ENCODE data around the gene PFKFB2.

Gene PFKFB2

DNA sequence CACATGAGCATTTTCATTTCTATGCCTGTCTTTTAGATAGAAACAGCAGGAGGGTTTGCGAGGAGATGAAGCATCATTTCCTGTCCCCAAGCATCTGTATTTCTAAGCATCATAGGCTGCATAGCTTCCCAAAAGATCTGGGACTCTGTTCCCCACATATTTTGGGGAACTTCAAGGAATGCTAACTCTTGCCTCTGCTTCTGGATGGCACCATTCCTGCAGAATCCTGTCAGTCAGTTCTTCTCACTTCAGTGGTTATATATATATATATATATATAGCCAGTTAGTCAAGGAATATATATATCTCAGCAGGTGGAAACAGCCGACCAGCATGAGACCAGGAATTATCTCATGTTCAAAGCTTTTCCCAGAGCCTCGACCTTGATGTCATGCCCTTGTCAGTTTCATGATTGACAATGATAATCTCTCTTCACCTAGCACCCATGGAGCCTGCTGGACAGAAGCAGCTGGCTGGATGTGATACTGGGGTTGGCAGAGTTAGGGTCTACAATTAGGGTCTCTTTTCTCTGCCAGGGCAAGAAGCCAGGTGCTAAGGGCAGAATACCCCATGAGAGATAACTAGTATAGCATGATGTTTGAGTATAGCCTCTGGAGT is 2.4 kb downstream of the PFKFB2 start:
- TF ChIP-seq, protein P1, sequence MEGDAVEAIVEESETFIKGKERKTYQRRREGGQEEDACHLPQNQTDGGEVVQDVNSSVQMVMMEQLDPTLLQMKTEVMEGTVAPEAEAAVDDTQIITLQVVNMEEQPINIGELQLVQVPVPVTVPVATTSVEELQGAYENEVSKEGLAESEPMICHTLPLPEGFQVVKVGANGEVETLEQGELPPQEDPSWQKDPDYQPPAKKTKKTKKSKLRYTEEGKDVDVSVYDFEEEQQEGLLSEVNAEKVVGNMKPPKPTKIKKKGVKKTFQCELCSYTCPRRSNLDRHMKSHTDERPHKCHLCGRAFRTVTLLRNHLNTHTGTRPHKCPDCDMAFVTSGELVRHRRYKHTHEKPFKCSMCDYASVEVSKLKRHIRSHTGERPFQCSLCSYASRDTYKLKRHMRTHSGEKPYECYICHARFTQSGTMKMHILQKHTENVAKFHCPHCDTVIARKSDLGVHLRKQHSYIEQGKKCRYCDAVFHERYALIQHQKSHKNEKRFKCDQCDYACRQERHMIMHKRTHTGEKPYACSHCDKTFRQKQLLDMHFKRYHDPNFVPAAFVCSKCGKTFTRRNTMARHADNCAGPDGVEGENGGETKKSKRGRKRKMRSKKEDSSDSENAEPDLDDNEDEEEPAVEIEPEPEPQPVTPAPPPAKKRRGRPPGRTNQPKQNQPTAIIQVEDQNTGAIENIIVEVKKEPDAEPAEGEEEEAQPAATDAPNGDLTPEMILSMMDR (IDR thresholded peaks at IDR 0.05): no peak

DNA sequence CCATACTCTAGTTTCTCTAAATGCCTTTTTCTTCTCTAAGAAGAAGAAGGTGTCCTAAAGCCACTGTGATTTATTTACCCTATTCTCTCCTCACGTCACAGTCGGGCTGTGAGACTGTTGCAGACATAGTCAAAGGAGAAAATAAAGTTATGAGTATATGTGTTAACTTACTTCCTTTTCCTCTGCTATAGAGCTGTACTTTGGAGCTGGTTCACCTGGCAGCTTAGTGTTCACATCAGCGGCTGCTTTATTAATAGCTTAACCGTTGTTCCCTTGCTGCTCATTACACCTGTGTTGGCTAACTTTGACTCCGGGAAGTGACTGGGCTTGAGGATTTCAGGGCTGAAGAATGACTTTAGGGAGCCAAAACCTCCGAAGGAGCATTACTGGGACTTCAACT is 3.6 kb downstream of the PFKFB2 start:
- TF ChIP-seq, protein P1 (IDR thresholded peaks at IDR 0.05): no peak

DNA sequence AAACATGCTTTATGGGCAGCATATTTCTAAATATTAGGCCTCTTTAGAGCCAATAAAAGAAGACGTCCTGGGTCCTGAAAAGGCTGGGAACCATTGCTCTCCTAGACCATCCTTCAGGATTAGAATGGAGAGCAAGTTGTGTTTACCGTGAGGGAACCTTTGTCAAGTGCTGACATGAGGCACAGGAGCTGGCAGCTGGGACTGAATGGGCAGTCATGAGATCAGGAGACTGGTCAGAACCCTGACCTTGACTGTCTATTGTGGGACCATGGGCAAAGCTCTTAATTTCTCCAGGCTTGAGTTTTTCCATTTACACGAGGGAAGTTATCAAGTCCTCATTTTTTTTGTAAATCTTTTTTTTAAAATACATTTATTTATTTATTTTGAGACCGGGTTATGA is 5.2 kb downstream of the PFKFB2 start:
- TF ChIP-seq, protein P1 (IDR thresholded peaks at IDR 0.05): no peak

DNA sequence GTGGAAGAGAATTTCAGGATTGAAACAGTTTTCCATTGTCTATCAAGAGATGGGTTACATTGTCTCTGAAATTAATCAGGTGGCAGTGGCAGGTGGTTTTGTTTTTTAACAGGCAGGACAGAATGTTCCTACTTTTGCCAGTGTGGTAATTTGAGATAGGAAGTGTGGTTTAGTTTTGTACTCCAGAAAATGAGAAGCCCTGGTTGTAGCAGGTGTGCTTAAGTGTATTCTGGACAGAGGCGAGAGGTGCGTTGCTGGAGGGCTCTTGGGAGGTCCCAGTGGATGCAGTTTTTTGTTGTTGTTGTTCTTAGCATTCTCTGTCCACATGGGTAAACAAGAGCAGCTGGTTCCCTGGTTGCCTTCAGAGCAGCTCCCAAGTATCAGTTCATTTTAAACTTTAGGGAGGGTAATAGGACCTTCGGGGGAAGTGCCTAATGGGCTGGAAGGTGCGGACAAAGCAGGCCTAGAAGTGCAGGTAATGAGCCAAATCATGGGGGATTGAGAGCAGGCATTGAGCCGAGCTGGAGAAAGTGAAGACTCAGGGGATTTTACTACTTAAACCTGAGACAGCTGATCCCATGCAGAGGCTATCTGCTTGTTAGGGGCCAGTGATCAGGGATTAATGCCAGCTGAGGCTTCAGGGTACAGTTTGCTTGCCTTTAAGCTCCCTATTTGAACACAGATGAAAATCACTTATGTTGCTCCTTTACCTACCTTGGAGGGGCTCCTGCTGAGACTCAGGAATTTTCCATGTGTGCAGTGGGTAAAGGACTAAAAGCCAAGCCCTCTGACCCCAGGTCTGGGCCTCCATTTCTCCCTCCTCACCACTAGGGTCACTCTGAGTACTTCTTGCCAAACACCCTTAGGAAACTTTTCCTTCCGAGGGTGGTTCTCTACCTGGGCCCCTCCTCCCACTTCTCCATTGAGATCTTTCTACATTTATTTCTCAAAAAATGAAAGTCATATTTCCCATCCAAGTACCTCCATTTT is 6.1 kb downstream of the PFKFB2 start:
- TF ChIP-seq, protein P1 (IDR thresholded peaks at IDR 0.05): no peak

DNA sequence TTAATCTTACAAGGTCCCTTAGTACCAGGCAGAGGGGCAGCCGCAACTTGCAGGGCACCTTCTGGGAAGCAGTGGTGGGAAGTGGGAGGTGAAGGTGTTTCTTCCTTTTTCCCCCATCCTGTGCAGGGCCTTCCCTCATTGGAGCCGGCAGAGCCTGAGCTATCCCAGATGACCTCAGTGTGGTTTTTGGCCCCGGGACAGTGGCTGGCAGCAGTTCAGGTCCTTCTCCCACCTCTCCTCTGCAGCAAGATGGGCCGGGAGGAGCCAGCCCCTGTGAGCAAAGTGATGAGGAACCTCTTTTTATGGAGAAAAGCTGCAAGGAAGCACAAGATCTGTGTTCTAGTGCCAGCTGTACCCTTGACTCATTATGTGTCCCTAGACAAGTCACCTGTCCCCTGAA is 6.8 kb downstream of the PFKFB2 start:
- TF ChIP-seq, protein P1 (IDR thresholded peaks at IDR 0.05): no peak

DNA sequence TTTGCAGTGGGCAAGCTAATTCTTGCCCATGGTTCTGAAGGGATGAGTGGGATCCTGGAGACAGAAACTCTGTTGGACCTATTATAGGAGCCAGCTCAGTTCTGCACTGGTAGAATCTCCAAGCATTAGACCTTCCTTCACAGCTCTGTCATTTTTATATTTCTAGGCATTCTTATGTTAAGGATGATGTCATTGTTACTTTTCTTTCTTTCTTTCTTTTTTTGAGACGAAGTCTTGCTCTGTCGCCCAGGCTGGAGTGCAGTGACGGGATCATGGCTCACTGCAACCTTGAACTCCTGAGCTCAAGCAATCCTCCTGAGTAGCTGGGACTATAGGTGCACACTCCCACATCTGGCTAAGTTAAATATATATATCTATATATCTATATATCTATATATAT is 7.5 kb downstream of the PFKFB2 start:
- TF ChIP-seq, protein P1 (IDR thresholded peaks at IDR 0.05): no peak

DNA sequence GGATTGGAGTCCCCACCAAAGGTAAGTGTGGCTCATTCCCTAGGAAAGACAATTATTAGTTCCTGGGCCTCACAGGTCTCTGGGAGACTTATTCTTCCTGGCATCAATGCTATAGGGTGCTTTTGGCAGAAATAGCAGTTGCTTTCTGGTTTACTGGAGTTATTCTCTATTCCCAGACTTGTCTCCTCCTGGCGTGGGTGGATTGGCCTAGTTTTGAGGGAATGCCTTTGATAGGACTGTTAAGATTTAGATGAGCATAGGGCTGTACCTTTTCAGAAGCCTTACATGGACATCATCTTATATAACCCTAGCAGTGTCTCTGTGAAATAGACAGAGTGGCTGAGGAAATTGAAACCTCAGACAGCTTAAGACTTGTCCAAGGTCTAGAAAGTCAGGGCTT is 9.0 kb downstream of the PFKFB2 start:
- TF ChIP-seq, protein P1 (IDR thresholded peaks at IDR 0.05): no peak

Measured in LNCAP (cell line).